DOHH2 (cell line): ENCODE data around the gene C2CD4A.

Experiments used
- H3F3A ChIP-seq: fragments of 200-600 bp; sonication (generic), shearing (Covaris generic); 2 replicates; pipeline ENCODE4 v1.6.0; 2016; ENCODE audit warnings: antibody characterized with exemption, mild to moderate bottlenecking; ENCODE audit not compliant: control insufficient read depth, insufficient read depth
- H3K27ac ChIP-seq: fragments of 200-600 bp; sonication (generic); 2 replicates; pipeline ENCODE4 v1.5.1; 2014; ENCODE audit warnings: low read depth, mild to moderate bottlenecking, low read length, moderate library complexity
- H3K27me3 ChIP-seq: fragments of 200-600 bp; sonication (generic); 2 replicates; pipeline ENCODE4 v1.6.1; 2014; ENCODE audit warnings: mild to moderate bottlenecking, low read length, mixed read lengths; ENCODE audit not compliant: control insufficient read depth
- H3K36me3 ChIP-seq: fragments of 200-600 bp; sonication (generic); 2 replicates; pipeline ENCODE4 v1.6.1; 2014; ENCODE audit warnings: mild to moderate bottlenecking, low read length, moderate library complexity, mixed read lengths; ENCODE audit not compliant: control insufficient read depth
- H3K4me1 ChIP-seq: fragments of 200-600 bp; sonication (generic); 2 replicates; pipeline ENCODE4 v1.6.1; 2014; ENCODE audit warnings: mild to moderate bottlenecking, low read length, mixed read lengths; ENCODE audit not compliant: control insufficient read depth
- H3K4me2 ChIP-seq: fragments of 200-600 bp; sonication (generic); 2 replicates; pipeline ENCODE4 v1.6.0; 2014; ENCODE audit warnings: mild to moderate bottlenecking, low read length, moderate library complexity
- H3K4me3 ChIP-seq: fragments of 200-600 bp; sonication (generic); 2 replicates; pipeline ENCODE4 v1.5.1; 2014; ENCODE audit warnings: mild to moderate bottlenecking, low read length, mixed read lengths
- H3K79me2 ChIP-seq: fragments of 200-600 bp; sonication (generic); 2 replicates; pipeline ENCODE4 v1.6.1; 2014; ENCODE audit warnings: mild to moderate bottlenecking, low read length, mixed read lengths; ENCODE audit not compliant: control insufficient read depth
- H3K9me2 ChIP-seq: fragments of 200-600 bp; sonication (generic); replicated peaks from 2 replicates; pipeline ENCODE4 v1.6.1; 2014; ENCODE audit warnings: mild to moderate bottlenecking, low read length, mixed read lengths; ENCODE audit not compliant: control insufficient read depth
- H3K9me3 ChIP-seq: fragments of 200-600 bp; sonication (generic); 2 replicates; pipeline ENCODE4 v1.6.1; 2014; ENCODE audit warnings: antibody characterized with exemption, low read length, mixed read lengths; ENCODE audit not compliant: control insufficient read depth, insufficient read depth
- H4K20me1 ChIP-seq: fragments of 200-600 bp; sonication (generic); 2 replicates; pipeline ENCODE4 v1.6.0; 2014; ENCODE audit warnings: low read depth, mild to moderate bottlenecking, antibody characterized with exemption, low read length, moderate library complexity; ENCODE audit not compliant: control insufficient read depth, insufficient read depth
- EZH2phosphoT487 ChIP-seq: fragments of 200-600 bp; sonication (generic); IDR thresholded peaks from 2 replicates; pipeline ENCODE4 v1.6.1; 2017; ENCODE audit warnings: borderline replicate concordance, mild to moderate bottlenecking, antibody characterized with exemption, low read length, moderate library complexity, mixed read lengths
- TF ChIP-seq, protein P1 (sequence below): fragments of 200-600 bp; sonication (generic); IDR thresholded peaks from one replicate; pipeline ENCODE4 v1.5.1; 2014; ENCODE audit warnings: antibody characterized with exemption, mild to moderate bottlenecking, low read depth, low read length; ENCODE audit not compliant: poor library complexity, severe bottlenecking

Gene C2CD4A

DNA sequence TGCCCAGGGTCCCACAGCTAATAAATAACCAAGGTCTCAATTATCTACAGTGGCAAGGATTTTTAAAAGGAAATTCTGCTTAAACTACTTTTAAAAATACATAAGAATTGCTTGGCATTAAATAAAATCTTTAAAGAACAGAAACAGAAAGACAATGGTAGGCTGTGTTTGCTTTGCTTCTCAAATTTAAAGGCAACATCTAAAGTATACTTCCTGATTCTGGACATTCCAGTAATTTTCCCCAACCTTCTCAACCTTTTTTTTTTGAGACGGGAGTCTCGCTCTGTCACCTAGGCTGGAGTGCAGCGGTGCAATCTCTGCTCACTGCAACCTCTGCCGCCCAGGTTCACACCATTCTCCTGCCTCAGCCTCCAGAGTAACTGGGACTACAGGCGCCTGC, 11.8 kb upstream of the C2CD4A start:
- no peak overlapping the region for H3K4me2 ChIP-seq
- no peak overlapping the region for H3K4me3 ChIP-seq
- no peak for TF ChIP-seq EZH2phosphoT487
- TF ChIP-seq, protein P1, sequence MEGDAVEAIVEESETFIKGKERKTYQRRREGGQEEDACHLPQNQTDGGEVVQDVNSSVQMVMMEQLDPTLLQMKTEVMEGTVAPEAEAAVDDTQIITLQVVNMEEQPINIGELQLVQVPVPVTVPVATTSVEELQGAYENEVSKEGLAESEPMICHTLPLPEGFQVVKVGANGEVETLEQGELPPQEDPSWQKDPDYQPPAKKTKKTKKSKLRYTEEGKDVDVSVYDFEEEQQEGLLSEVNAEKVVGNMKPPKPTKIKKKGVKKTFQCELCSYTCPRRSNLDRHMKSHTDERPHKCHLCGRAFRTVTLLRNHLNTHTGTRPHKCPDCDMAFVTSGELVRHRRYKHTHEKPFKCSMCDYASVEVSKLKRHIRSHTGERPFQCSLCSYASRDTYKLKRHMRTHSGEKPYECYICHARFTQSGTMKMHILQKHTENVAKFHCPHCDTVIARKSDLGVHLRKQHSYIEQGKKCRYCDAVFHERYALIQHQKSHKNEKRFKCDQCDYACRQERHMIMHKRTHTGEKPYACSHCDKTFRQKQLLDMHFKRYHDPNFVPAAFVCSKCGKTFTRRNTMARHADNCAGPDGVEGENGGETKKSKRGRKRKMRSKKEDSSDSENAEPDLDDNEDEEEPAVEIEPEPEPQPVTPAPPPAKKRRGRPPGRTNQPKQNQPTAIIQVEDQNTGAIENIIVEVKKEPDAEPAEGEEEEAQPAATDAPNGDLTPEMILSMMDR = no peak
- no peaks in the 10 kb centered on the region for H3K9me2 ChIP-seq
- H3K9me3 ChIP-seq = no peaks in the 10 kb centered on the region
- peaks cover 23% of the 10 kb centered on the region for H3K4me1 ChIP-seq
- H3K27ac ChIP-seq = no peak overlapping the region
- H4K20me1 ChIP-seq = peaks cover 7% of the 10 kb centered on the region; the same call in 1 of the 2 replicates
- H3K79me2 ChIP-seq = peaks cover 89% of the 10 kb centered on the region
- H3K27me3 ChIP-seq = no peaks in the 10 kb centered on the region
- peaks cover 7% of the 10 kb centered on the region; the same call in 1 of the 2 replicates for H3K36me3 ChIP-seq
- no peaks in the 10 kb centered on the region; the same call in 1 of the 2 replicates for H3F3A ChIP-seq

- Histone ChIP-seq H3K9me2 (no peaks in the 10 kb centered on the region), H3K79me2 (peaks cover 67% of the 10 kb centered on the region), H3K4me1 (peaks cover 34% of the 10 kb centered on the region), H4K20me1 (peaks cover 7% of the 10 kb centered on the region; the same call in 1 of the 2 replicates), H3K9me3 (no peaks in the 10 kb centered on the region), H3K27me3 (no peaks in the 10 kb centered on the region), H3F3A (no peaks in the 10 kb centered on the region; the same call in 1 of the 2 replicates), H3K4me3 (no peak overlapping the region), H3K36me3 (peaks cover 8% of the 10 kb centered on the region; the same call in 1 of the 2 replicates), H3K4me2 (no peak overlapping the region), H3K27ac (no peak overlapping the region)
- no peak for TF ChIP-seq EZH2phosphoT487
- TF ChIP-seq, protein P1 = no peak
Observed at GRCh38 chr15:62057341-62057980, 9.3 kb upstream of the C2CD4A start.

- peaks cover 57% of the 10 kb centered on the region for H3K79me2 ChIP-seq
- TF ChIP-seq, protein P1 = no peak
- no peak for TF ChIP-seq EZH2phosphoT487
- peak overlapping the region; percentile 43; the same call in 1 of the 2 replicates for H3K4me3 ChIP-seq
- H3K36me3 ChIP-seq = peaks cover 8% of the 10 kb centered on the region; the same call in 1 of the 2 replicates
- no peaks in the 10 kb centered on the region for H3K9me2 ChIP-seq
- no peaks in the 10 kb centered on the region for H3K9me3 ChIP-seq
- no peak overlapping the region for H3K27ac ChIP-seq
- H3K4me2 ChIP-seq = peak overlapping the region; percentile 83
- peaks cover 7% of the 10 kb centered on the region; the same call in 1 of the 2 replicates for H4K20me1 ChIP-seq
- H3K27me3 ChIP-seq = no peaks in the 10 kb centered on the region
- H3F3A ChIP-seq = no peaks in the 10 kb centered on the region; the same call in 1 of the 2 replicates
- peaks cover 23% of the 10 kb centered on the region for H3K4me1 ChIP-seq
Observed at GRCh38 chr15:62058327-62059028, 8.3 kb upstream of the C2CD4A start.
